Muscle of leg (tissue), 11 donors: Measurements from ENCODE around the gene GAS2L1. TPM values are rescaled to one million over a fixed set of nuclear protein-coding genes. Genes with fewer than 3 reads are reported as not detected.
A peak's percentile ranks its signal among the peaks of the same experiment; 100 is the strongest.

Experiments
- DNase-seq: peaks from one replicate; pipeline ENCODE4 v3.0.0; 2013
- H3K27ac ChIP-seq: one replicate; pipeline ENCODE4 v1.5.1; 2013; ENCODE audit warnings: mild to moderate bottlenecking, low read length, control low read depth
- H3K27me3 ChIP-seq: one replicate; pipeline ENCODE4 v1.6.1; 2013; ENCODE audit warnings: low read length; ENCODE audit not compliant: control insufficient read depth, insufficient read depth
- H3K36me3 ChIP-seq: one replicate; pipeline ENCODE4 v1.6.1; 2013; ENCODE audit warnings: low read length; ENCODE audit not compliant: control insufficient read depth, insufficient read depth
- H3K4me1 ChIP-seq: one replicate; pipeline ENCODE4 v1.6.1; 2013; ENCODE audit warnings: low read length; ENCODE audit not compliant: control insufficient read depth, insufficient read depth
- H3K4me3 ChIP-seq: one replicate; pipeline ENCODE4 v1.5.1; 2013; ENCODE audit warnings: low read length, control low read depth
- H3K9me3 ChIP-seq: replicated peaks from 2 replicates; pipeline ENCODE4 v1.6.1; 2013; ENCODE audit warnings: low read depth, low read length; ENCODE audit not compliant: control insufficient read depth
- WGBS: methylation state at CpG from one replicate; pipeline ENCODE4 v1.1.5; 2013; ENCODE audit warnings: missing lambda C conversion rate; ENCODE audit not compliant: insufficient coverage; 5-methylcytosine and 5-hydroxymethylcytosine counted together
- polyA plus RNA-seq, 8 donors: library from polyadenylated mRNA; unstranded; fragments of 120-200 nt; gene quantifications; one replicate each; pipeline versions ENCODE4 v1.2.1 to v1.2.3, GENCODE V29; 2013; ENCODE audit warnings: inconsistent platforms in 1 of 8, low replicate concordance in 1 of 8; ENCODE audit not compliant: insufficient read length in 8 of 8, insufficient read depth in 1 of 8
- total RNA-seq: library from RNA; stranded (reverse); fragments of 120-200 nt; gene quantifications from one replicate; pipeline ENCODE4 v1.2.4, GENCODE V29; 2013

Gene GAS2L1
- total and polyA plus RNA-seq, 9 donors: 2.7 to 15.4 (median 13.4) TPM

DNA sequence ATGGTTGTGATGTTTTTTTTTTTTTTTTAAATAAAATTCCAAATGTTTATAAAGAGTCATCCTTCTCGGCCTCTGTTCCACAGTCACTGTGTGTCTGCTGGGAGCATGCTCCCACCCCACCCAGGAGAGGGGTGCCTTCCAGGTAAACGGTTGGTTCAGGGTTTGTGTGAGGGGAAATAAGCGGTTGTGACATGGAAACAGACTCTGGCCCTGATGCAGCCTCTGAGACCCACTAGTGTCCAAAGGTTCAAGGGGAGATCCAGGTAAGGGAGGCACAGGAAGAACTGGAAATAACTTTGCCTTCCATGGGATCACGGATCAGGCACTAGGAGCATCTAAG is 6.0 kb upstream of the GAS2L1 start:
- DNase-seq: no peak
- Histone ChIP-seq H3K4me3 (no peak overlapping the region), H3K4me1 (peaks cover 18% of the 10 kb centered on the region), H3K27ac (no peak overlapping the region), H3K9me3 (no peaks in the 10 kb centered on the region), H3K27me3 (no peaks in the 10 kb centered on the region), H3K36me3 (peaks cover 60% of the 10 kb centered on the region)
- 55% methylated on average over 3 of the region's 4 CpGs for WGBS

DNA sequence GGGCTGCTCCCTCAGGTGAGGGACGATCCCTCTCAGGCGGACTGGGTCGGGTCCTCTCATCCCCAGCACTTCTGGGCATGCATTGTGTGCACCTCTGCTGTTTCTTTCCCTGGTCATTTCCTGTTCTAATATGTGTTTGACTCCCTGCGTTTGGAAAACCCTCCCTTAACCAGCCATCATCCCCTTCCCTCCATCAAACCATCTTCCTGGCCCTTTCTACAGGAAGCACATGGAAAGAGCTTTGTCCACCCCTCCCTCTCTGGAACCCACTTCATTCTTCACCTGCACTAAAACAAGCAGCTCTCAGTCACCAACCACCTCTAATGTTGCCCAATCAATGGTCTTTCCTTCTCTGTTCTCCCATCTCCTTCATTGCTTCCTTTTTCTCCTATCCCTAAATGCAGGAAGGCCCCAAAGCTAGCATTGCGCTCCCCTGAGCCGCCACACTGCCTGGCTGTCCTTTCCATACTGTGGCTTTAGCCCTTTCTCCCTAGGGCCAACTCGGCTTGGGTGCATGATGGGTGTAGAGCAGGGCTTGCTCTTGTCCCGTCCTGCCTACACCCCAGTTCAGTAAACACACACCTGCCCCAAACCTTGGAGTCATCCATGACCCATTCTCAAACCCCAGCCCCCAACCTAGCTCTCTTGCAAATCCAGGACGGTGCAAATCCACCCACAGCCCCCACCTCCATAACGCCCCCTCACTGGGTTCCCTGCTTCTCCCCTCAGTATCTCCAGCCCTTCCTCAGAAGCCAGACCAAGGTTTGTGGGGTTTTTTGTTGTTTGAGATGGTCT is 5.4 kb upstream of the GAS2L1 start:
- peaks cover 20% of the 10 kb centered on the region for H3K4me1 ChIP-seq
- WGBS: 69% methylated on average over 5 of the region's 10 CpGs
- H3K27me3 ChIP-seq: no peaks in the 10 kb centered on the region
- peaks cover 55% of the 10 kb centered on the region for H3K36me3 ChIP-seq
- no peak overlapping the region for H3K4me3 ChIP-seq
- no peak overlapping the region for H3K27ac ChIP-seq
- no peak for DNase-seq
- H3K9me3 ChIP-seq: no peaks in the 10 kb centered on the region

DNA sequence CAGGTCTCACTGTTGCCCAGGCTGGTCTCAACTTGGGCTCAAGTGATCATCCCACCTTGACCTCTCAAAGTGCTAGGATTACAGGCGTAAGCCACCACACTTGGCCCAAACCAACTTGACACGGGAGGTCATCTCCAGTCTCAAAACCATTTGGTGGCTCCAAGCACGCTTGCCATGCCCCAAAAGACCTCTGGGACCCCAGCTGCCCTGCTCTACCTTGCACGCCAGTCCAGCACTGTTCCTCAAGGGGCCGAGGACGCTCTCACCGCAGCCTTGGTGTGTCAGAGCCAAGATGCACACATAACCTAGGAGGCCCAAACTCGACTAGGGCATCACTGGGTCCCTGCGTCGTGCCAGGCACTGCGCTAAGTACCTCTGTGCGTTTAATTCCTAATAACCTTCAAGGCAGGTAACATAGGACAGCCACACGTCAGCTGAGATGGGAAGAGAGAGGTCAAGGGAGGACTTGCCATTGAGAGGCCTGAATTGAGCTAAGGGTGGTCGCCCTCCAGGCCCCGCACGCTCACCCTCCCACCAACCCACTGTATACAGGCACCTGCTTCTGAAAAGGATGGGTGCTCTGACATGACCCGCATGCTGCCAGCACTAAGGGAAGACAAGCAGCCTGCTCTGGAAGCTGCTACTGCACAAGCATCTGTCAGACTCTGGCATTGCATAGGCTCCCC is 4.6 kb upstream of the GAS2L1 start:
- Histone ChIP-seq H3K4me3 (no peak overlapping the region), H3K36me3 (peaks cover 46% of the 10 kb centered on the region), H3K27ac (no peak overlapping the region), H3K9me3 (no peaks in the 10 kb centered on the region), H3K27me3 (no peaks in the 10 kb centered on the region), H3K4me1 (peaks cover 26% of the 10 kb centered on the region)
- DNase-seq: no peak
- WGBS: 84% methylated on average over 11 of the region's 17 CpGs

- peak; percentile 16 for DNase-seq
- no peak overlapping the region for H3K27ac ChIP-seq
These were observed 4.1 kb upstream of the GAS2L1 start for GRCh38 chr22:29302402-29302680.

DNA sequence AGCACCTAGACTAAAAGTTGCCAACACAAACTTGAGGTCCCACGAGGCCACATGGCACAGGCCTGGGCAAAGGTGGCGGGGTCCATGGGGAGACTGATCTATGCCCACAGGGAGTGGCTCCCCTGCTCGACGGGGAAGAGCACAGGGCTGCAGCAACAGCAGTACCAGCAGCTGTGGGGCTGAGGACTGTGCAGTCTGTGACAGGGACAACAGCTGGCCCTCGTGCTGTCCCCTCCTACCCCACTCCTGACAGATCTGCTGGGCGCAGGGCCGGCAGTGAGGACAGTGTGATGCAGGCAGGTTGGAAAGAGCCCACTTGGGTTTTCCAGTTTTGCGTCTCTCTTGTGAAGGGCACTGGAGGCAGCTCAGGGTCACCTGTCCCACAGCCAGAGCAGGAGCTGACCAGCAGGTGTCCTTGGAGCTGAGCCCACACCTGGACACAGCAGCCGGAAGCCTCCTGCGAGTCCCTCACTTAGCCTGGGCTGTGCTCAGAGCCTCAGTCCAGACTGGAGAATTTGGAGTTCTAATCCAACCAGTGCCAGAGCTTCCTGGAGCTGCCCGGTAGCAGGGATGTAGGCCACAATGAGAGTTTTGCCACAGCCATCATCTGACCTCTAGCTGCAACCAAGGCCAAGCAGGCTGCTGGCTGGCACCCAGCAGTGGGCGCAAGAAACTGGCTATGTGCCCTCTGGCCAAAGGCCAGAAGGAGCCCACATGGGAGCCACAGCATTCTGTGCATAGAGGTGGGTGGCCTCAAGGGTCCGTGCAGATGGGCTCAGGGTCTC is 3.6 kb upstream of the GAS2L1 start:
- WGBS: 37% methylated on average over 10 of the region's 13 CpGs
- Histone ChIP-seq H3K27me3 (no peaks in the 10 kb centered on the region), H3K4me1 (peaks cover 33% of the 10 kb centered on the region), H3K9me3 (no peaks in the 10 kb centered on the region), H3K4me3 (no peak overlapping the region), H3K36me3 (peaks cover 36% of the 10 kb centered on the region), H3K27ac (peak overlapping the region; percentile 35)
- DNase-seq: peak; percentile 59

More at GRCh38 chr22:29302402-29302680, 4.1 kb upstream of the GAS2L1 start:
- peaks cover 28% of the 10 kb centered on the region for H3K4me1 ChIP-seq
- H3K4me3 ChIP-seq: no peak overlapping the region
- no peaks in the 10 kb centered on the region for H3K27me3 ChIP-seq
- no peaks in the 10 kb centered on the region for H3K9me3 ChIP-seq
- 80% methylated on average over 1 of the region's 2 CpGs for WGBS
- H3K36me3 ChIP-seq: peaks cover 42% of the 10 kb centered on the region

GRCh38 chr22:29305836-29306174 is 645 bp upstream of the GAS2L1 start:
- peaks cover 61% of the 10 kb centered on the region for H3K4me1 ChIP-seq
- 29% methylated on average over 6 of the region's 7 CpGs for WGBS
- no peak for DNase-seq
- no peak overlapping the region for H3K27ac ChIP-seq
- H3K4me3 ChIP-seq: peak overlapping the region; percentile 86
- H3K36me3 ChIP-seq: peaks cover 16% of the 10 kb centered on the region
- H3K27me3 ChIP-seq: no peaks in the 10 kb centered on the region
- no peaks in the 10 kb centered on the region for H3K9me3 ChIP-seq

- Histone ChIP-seq H3K9me3 (no peaks in the 10 kb centered on the region), H3K36me3 (peaks cover 7% of the 10 kb centered on the region), H3K4me1 (peaks cover 69% of the 10 kb centered on the region), H3K4me3 (peak overlapping the region; percentile 86), H3K27me3 (no peaks in the 10 kb centered on the region), H3K27ac (peak overlapping the region; percentile 86)
- peak; percentile 93 for DNase-seq
- under 1% methylated on average over 83 of the region's 83 CpGs for WGBS
These were observed 565 bp downstream of the GAS2L1 start for GRCh38 chr22:29306835-29307595.

GRCh38 chr22:29307596-29308147 is 1.2 kb downstream of the GAS2L1 start:
- Histone ChIP-seq H3K36me3 (peaks cover 14% of the 10 kb centered on the region), H3K4me1 (peaks cover 71% of the 10 kb centered on the region), H3K27me3 (peaks cover under 1% of the 10 kb centered on the region), H3K9me3 (no peaks in the 10 kb centered on the region), H3K4me3 (peak overlapping the region; percentile 86), H3K27ac (peak overlapping the region; percentile 59)
- 64% methylated on average over 17 of the region's 20 CpGs for WGBS
- peak; percentile 22 for DNase-seq

DNA sequence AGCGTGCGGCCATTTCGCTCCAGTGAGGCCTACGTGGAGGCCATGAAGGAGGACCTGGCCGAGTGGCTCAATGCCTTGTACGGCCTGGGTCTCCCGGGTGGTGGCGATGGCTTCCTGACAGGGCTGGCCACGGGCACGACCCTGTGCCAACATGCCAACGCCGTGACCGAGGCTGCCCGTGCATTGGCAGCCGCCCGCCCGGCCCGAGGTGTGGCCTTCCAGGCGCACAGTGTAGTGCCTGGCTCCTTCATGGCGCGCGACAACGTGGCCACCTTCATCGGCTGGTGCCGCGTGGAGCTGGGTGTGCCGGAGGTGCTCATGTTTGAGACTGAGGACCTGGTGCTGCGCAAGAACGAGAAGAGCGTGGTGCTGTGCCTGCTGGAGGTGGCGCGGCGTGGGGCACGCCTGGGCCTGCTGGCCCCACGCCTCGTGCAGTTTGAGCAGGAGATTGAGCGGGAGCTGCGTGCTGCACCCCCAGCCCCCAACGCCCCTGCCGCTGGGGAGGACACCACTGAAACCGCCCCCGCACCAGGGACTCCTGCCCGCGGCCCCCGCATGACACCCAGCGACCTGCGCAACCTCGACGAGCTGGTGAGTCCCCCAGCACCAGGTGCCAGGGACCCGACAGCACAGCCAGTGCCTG is 1.8 kb downstream of the GAS2L1 start:
- peak; percentile 24 for DNase-seq
- H3K4me3 ChIP-seq: no peak overlapping the region
- H3K36me3 ChIP-seq: peaks cover 18% of the 10 kb centered on the region
- H3K27me3 ChIP-seq: peaks cover 7% of the 10 kb centered on the region
- H3K27ac ChIP-seq: peak overlapping the region; percentile 1
- WGBS: 83% methylated on average over 48 of the region's 50 CpGs
- peaks cover 71% of the 10 kb centered on the region for H3K4me1 ChIP-seq
- no peaks in the 10 kb centered on the region for H3K9me3 ChIP-seq
